ENCODE results near the gene FGF8. TPM values are rescaled to one million over a fixed set of nuclear protein-coding genes. Genes with fewer than 3 reads are reported as not detected.

FGF8 gene
- total RNA-seq, 2 donors from 2014 or later: not detected

- Mint-ChIP-seq H3K4me1 (peaks cover 24% of the 10 kb centered on the region), H3K36me3 (ENCODE audit: low read depth) (peaks cover 10% of the 10 kb centered on the region), H3K27ac (no peak overlapping the region), H3K4me3 (no peak overlapping the region), H3K27me3 (peaks cover 80% of the 10 kb centered on the region)
- DNase-seq (no peak), ATAC-seq (no peak)
- H3K9me3 ChIP-seq (ENCODE audit: control insufficient read depth, low read length, poor library complexity, severe bottlenecking): no peaks in the 10 kb centered on the region
Observed at GRCh38 chr10:101770331-101771215, 5.3 kb downstream of the FGF8 start.

DNA sequence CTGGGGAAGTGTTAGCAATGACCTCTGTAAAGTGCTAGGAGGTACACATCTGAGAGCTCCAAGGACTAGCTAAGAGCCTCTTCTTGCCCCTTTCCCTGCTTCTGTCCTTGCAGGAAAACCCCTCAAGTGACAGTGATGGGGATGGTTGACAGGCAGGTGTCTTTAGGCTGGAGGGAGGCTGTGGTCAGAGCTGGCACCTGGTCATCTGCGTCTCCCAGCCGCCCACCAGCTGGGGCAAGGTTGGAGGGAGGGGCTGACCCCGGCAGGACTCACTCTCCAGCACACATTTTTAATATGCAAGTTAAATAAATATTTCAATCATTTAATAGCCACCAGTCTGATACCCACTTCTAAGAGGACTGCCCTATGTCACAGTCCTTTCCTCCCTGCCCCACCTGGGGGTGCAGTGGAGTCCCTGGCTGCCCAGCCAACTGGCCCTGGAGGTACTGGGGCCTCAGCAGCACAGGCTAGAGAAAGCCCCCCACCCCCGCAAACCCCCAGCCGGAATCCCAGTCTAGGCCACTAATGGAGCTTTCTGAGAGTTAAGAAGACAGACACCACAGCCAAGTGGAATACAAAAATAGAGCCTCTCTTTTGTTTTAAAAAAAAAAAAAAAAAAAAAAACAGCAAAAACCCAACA, 6.3 kb downstream of the FGF8 start:
- Mint-ChIP-seq H3K27me3 (peaks cover 77% of the 10 kb centered on the region), H3K36me3 (ENCODE audit: low read depth) (peaks cover 10% of the 10 kb centered on the region), H3K4me3 (no peak overlapping the region), H3K4me1 (peaks cover 22% of the 10 kb centered on the region), H3K27ac (no peak overlapping the region)
- H3K9me3 ChIP-seq (ENCODE audit: control insufficient read depth, low read length, poor library complexity, severe bottlenecking): no peaks in the 10 kb centered on the region
- DNase-seq (no peak), ATAC-seq (no peak)

- no peaks in the 10 kb centered on the region for H3K9me3 ChIP-seq (ENCODE audit: control insufficient read depth, low read length, poor library complexity, severe bottlenecking)
- no peak overlapping the region for H3K27ac Mint-ChIP-seq
- H3K27me3 Mint-ChIP-seq: peaks cover 71% of the 10 kb centered on the region
- DNase-seq (no peak), ATAC-seq (no peak)
- peaks cover 8% of the 10 kb centered on the region for H3K36me3 Mint-ChIP-seq (ENCODE audit: low read depth)
- H3K4me3 Mint-ChIP-seq: no peak overlapping the region
- H3K4me1 Mint-ChIP-seq: peaks cover 14% of the 10 kb centered on the region
Observed at GRCh38 chr10:101768791-101769170, 7.1 kb downstream of the FGF8 start.

DNA sequence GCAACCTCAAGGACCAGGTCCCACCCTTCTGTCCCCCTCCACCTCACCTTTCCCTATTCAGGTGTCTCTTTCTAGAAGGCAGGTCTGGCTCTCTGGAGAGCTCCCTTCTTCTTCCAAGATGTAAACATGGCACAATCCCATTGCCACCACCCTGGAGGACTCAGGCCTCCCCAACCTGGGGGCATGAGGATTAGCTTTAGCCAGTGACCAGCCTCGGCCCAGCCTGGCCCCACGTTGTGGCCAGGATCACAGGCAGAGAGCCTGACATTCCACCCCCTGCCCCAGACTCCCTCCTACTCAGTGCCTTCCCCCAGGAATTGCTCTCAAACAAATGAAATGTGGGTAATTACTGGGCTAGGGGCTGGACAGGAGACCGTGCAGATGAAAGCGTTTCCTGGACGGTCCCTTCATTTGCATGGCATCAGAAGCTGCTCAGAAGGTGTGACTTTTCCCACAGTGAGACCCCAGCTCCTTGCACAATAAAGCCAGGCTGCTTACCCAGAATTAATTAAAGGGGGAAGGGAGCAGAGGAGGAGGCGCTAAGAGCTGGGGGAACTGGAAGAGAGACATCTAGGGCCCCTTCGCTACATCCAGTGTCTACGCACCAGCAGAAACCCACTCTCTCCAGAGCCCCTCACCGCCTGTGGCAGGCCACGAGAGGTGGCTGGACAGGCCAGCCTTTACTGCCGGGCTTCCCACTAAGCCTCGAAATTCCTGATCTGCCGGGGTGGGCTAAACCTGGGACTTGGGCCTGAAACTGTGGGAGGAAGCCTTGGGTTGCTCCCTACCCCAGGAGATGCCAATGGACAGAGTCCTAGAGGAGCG, 7.7 kb downstream of the FGF8 start:
- Mint-ChIP-seq H3K27ac (no peak overlapping the region), H3K4me3 (no peak overlapping the region), H3K36me3 (ENCODE audit: low read depth) (peaks cover 8% of the 10 kb centered on the region), H3K27me3 (peaks cover 68% of the 10 kb centered on the region), H3K4me1 (peaks cover 10% of the 10 kb centered on the region)
- H3K9me3 ChIP-seq (ENCODE audit: control insufficient read depth, low read length, poor library complexity, severe bottlenecking): no peaks in the 10 kb centered on the region
- ATAC-seq (no peak), DNase-seq (no peak)

GRCh38 chr10:101767600-101767945, 8.3 kb downstream of the FGF8 start:
- Mint-ChIP-seq H3K27ac (no peak overlapping the region), H3K36me3 (ENCODE audit: low read depth) (peaks cover 8% of the 10 kb centered on the region), H3K4me1 (peaks cover 10% of the 10 kb centered on the region), H3K27me3 (peaks cover 62% of the 10 kb centered on the region), H3K4me3 (no peak overlapping the region)
- H3K9me3 ChIP-seq (ENCODE audit: control insufficient read depth, low read length, poor library complexity, severe bottlenecking): no peaks in the 10 kb centered on the region
- no peak for ATAC-seq
- DNase-seq: no peak

- Mint-ChIP-seq H3K4me1 (peaks cover 10% of the 10 kb centered on the region), H3K4me3 (no peak overlapping the region), H3K36me3 (ENCODE audit: low read depth) (peaks cover 8% of the 10 kb centered on the region), H3K27me3 (peaks cover 59% of the 10 kb centered on the region), H3K27ac (no peak overlapping the region)
- DNase-seq (no peak), ATAC-seq (no peak)
- H3K9me3 ChIP-seq (ENCODE audit: control insufficient read depth, low read length, poor library complexity, severe bottlenecking): no peaks in the 10 kb centered on the region
Observed at GRCh38 chr10:101766753-101767599, 8.9 kb downstream of the FGF8 start.

- peaks cover 8% of the 10 kb centered on the region for H3K36me3 Mint-ChIP-seq (ENCODE audit: low read depth)
- no peaks in the 10 kb centered on the region for H3K9me3 ChIP-seq (ENCODE audit: control insufficient read depth, low read length, poor library complexity, severe bottlenecking)
- no peak for DNase-seq
- no peak for ATAC-seq
- peaks cover 53% of the 10 kb centered on the region for H3K27me3 Mint-ChIP-seq
- H3K27ac Mint-ChIP-seq: no peak overlapping the region
- peaks cover 9% of the 10 kb centered on the region for H3K4me1 Mint-ChIP-seq
- no peak overlapping the region for H3K4me3 Mint-ChIP-seq
Observed at GRCh38 chr10:101766306-101766705, 9.6 kb downstream of the FGF8 start.

GRCh38 chr10:101763141-101763846, 12.6 kb downstream of the FGF8 start:
- Mint-ChIP-seq H3K27me3 (peaks cover 43% of the 10 kb centered on the region), H3K27ac (no peak overlapping the region), H3K4me3 (no peak overlapping the region), H3K36me3 (ENCODE audit: low read depth) (peaks cover 6% of the 10 kb centered on the region), H3K4me1 (peaks cover 4% of the 10 kb centered on the region)
- H3K9me3 ChIP-seq (ENCODE audit: control insufficient read depth, low read length, poor library complexity, severe bottlenecking): no peaks in the 10 kb centered on the region
- ATAC-seq: no peak
- no peak for DNase-seq

GRCh38 chr10:101762736-101763135, 13.2 kb downstream of the FGF8 start:
- no peaks in the 10 kb centered on the region for H3K9me3 ChIP-seq (ENCODE audit: control insufficient read depth, low read length, poor library complexity, severe bottlenecking)
- no peak overlapping the region for H3K4me3 Mint-ChIP-seq
- ATAC-seq (no peak), DNase-seq (no peak)
- H3K36me3 Mint-ChIP-seq (ENCODE audit: low read depth): peaks cover 6% of the 10 kb centered on the region
- no peak overlapping the region for H3K27ac Mint-ChIP-seq
- peaks cover 38% of the 10 kb centered on the region for H3K27me3 Mint-ChIP-seq
- H3K4me1 Mint-ChIP-seq: peaks cover 4% of the 10 kb centered on the region

DNA sequence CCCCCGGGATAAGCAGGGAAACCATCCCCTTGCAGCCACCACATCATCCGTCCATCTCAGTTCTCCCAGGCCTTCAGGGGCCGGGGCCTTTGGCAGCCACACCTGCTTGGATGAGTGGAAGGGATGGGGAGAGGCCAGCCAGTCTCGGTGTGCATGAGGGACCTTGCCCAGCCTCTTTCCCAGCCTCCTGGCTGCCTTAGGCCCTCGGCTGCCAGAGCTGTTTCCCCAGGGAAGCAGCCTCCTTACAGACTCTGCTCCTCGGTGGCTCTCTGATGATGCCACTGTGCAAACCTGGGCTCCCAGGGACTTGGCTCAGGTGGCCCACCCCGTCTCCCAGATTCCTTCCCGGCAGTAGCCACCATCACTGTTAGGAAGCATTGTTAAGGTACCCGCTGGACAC, 14.7 kb downstream of the FGF8 start:
- ATAC-seq: no peak
- peaks cover 4% of the 10 kb centered on the region for H3K4me1 Mint-ChIP-seq
- H3K9me3 ChIP-seq (ENCODE audit: control insufficient read depth, low read length, poor library complexity, severe bottlenecking): no peaks in the 10 kb centered on the region

GRCh38 chr10:101760510-101760909, 15.4 kb downstream of the FGF8 start:
- no peak overlapping the region for H3K27ac Mint-ChIP-seq
- no peak for ATAC-seq

More for the DNA sequence above, 14.7 kb downstream of the FGF8 start:
- Mint-ChIP-seq H3K27ac (no peak overlapping the region), H3K4me3 (no peak overlapping the region), H3K27me3 (peaks cover 32% of the 10 kb centered on the region), H3K36me3 (ENCODE audit: low read depth) (peaks cover 3% of the 10 kb centered on the region)
- no peak for DNase-seq

More at GRCh38 chr10:101760510-101760909, 15.4 kb downstream of the FGF8 start:
- Mint-ChIP-seq H3K4me1 (no peaks in the 10 kb centered on the region), H3K36me3 (ENCODE audit: low read depth) (no peaks in the 10 kb centered on the region), H3K4me3 (no peak overlapping the region), H3K27me3 (peaks cover 29% of the 10 kb centered on the region)
- DNase-seq: no peak
- H3K9me3 ChIP-seq (ENCODE audit: control insufficient read depth, low read length, poor library complexity, severe bottlenecking): no peaks in the 10 kb centered on the region

Data from T-helper 17 cell (primary cell).